HPDE6-E6E7 (cell line): ENCODE measurements around the gene FAM162B.
"Not testable (repeated sequence)": the region's sequence is repeated elsewhere in the genome, so short reads cannot be mapped to it uniquely, and the experiment has no call there.

ENCODE experiments used
- DNase-seq: peaks from one replicate; pipeline ENCODE4 v3.0.0; 2011; ENCODE audit warnings: missing footprints; ENCODE audit errors: extremely low spot score

Gene FAM162B

GRCh38 chr6:116764961-116765841 is at the start of gene FAM162B:
FAM162B (minus strand) TSS chr6:116765719; CDS start chr6:116765576, 143 bp downstream.
- peak; percentile 10 for DNase-seq

DNA sequence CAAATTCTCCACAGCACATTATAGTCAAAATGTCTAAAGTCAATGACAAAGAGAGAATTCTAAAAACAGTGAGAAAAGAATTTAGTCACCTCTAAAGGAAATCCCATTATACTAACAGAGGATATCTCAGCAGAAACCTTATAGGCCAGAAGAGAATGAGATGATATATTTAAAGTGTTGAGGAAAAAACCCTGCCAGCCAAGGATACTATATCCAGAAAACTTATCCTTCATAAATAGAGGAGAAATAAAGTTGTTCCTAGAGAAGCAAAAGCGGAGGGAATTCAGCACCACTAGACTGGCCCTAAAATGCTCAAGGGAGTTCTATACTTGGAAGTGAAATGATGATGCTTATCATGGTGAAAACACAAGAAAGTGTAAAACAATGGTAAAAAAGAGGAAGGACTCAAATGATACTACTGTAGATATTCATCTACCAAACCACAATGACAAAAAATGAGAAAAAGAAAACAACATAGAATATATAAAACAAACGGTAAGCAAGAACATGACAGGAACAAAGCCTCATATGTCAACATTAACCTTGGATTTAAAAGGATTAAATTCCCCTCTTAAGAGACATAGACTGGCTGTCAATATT is 46.6 kb upstream of the FAM162B start:
- no peak for DNase-seq

DNA sequence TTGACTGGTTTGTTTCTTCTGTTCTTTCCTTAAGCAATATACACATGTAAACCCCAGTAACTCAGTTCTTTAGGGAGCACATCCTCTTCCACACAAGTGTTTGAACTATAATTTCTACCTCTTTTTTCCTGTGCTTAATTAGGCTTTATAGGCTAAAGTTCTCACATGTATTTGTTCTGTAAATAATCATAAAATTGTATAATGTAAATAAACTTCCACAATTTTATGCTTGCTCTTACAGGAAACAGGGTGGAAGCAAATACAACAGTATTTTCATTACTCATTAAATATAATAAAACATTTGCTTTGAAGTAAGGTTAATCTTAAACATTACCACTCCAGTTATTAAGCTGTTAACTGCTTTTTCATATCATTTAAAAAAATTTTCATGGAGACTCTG is 36.5 kb upstream of the FAM162B start:
- no peak for DNase-seq

GRCh38 chr6:116799945-116800344 is 34.4 kb upstream of the FAM162B start:
- DNase-seq, result no peak

DNA sequence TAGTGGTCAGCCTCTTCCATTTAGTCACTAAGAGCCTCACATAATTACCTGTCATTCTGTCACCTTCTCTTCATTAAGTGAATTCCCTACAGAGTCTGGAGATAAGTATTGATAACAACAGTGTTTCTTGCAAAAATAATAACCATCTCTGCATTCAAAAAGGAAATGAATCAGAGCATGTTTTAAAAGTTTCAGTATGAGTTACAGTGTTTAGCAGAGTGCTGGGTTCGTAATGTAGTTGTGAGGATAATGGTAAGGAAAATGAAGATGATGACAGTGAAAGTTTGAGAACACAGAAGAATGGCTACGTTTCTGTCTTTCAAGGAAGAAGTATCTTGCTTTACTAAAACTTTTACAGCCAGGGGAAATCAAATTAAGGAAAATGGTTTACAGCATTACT is 32.1 kb upstream of the FAM162B start:
- DNase-seq, result no peak

DNA sequence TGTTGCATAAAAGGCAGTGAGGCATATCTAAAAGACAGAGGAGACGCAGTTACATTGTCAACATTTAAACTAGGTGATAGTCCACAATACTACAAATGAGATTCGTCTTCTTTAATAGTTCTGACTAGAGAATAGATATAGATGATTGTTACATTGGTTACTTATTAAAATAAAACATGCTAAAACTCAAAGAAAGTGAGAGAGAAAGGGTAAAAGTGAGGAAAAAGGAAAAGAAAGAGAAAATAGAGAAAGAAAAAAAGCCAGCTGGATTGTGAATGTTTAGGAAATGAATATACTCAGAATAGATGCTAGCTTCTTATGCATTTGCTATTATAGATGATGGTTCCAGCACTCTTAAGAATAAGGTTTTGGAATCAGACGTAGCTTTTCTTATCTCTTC is 27.7 kb upstream of the FAM162B start:
- DNase-seq, result no peak

- no peak for DNase-seq
These were observed 18.3 kb upstream of the FAM162B start for GRCh38 chr6:116783852-116784251.

DNA sequence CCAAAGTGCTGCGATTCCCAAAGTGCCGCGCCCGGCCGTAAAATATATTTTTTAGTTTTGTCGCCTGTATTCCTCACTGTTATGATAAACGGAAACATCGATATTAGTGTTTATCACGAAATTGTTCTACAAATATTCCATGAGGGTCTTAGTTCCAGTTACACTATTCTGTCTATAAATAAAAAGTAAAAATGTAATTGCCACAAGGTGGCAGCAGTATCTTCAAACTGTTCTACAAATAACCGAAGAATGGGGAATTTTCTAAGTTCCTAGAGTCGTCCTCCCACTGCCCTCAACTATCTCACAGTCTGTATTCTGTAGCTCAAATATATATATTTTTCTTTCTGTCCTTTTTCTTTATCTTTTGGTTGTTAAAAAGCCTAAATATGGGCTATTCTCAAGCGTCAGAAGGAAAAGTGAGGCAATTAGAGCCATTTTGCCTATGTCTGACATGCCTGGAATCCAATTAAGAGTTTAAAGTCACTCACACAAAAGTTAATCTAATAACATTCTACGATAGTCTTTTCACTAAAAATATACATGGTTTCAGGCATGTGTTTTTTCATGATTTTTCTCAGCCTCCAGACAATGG is 14.2 kb upstream of the FAM162B start:
- DNase-seq, result no peak

GRCh38 chr6:116773886-116774285 is 8.4 kb upstream of the FAM162B start:
- DNase-seq, result no peak

GRCh38 chr6:116772450-116772849 is 6.9 kb upstream of the FAM162B start:
- DNase-seq, result no peak

- DNase-seq, result no peak
These were observed 2.2 kb upstream of the FAM162B start for GRCh38 chr6:116767715-116768114.

- DNase-seq, result no peak
These were observed 1.1 kb upstream of the FAM162B start for GRCh38 chr6:116766506-116767176.

- no peak for DNase-seq
These were observed 924 bp downstream of the FAM162B start for GRCh38 chr6:116764629-116764960.

DNA sequence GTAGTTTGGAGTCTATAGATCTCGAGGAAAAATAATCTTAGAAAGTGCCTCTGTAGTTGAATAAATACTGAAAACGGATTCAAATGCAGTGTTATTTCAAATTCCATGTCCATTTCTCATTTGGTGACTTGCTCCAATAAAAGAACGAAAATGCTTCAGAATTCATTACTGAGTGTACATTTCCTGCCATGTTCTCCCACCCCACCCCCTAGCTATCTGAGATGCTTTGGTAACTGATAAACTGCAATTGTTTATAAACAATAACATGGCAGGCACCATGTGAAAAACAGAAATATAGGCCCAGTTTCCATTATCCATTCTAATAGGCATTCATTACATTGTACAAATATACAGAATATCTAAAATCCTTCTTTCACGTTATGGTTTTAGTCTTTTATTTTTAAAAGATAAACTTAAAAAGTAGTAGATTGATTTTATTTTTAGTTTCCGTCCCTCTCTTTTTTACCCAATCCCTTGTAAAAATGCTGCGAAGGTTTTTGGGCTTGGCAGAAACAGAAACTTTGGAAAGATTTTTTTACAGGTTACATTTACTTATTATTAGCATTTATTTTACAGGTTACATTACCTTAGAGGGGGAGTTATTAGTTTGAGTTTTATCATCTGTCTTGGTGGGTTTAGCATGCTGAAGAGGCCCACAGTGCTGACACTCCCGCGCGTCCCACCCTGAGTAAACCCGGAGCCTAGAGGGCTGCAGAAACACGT is 1.5 kb downstream of the FAM162B start:
- no peak for DNase-seq

DNA sequence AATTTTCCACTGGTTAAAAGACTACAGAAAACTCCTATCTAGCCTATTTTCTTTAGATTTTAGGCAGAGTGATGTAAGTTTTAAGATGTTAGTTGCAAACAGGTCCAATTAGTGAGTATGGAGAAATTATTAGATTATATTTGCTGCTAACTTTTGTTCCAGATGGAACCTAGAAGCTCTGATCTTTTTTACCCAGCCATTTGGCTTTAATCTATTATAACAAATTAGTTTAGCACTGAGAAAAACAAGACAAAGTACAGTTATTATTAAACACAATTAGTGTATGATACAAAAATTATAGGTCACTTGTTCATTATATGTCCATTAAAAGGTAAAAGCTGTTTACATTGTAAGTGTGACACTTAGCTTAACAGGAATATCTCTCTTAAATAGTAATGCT is 2.5 kb downstream of the FAM162B start:
- DNase-seq, result no peak

DNA sequence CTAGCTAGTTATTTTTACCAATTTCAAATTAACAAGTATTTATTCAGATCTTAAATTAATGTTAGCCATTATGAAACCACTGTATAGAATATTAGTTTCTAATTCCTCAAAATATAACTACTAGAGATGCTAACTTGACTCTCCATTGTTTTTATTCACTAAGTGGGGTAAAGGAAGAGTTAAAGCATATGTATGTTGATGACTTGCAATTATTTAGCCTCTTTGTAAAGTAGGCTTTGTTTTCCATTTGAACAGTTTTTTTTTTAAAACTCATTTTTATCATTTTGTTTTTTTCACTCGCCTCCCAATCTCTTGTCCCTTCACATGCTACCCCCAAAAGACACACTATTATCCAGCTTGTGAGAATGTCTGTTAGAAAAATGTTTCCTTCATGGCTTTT is 3.3 kb downstream of the FAM162B start:
- DNase-seq, result no peak

- DNase-seq, result no peak
These were observed 3.7 kb downstream of the FAM162B start for GRCh38 chr6:116761779-116762178.

GRCh38 chr6:116745176-116745575 is 20.3 kb downstream of the FAM162B start:
- DNase-seq, result no peak

- DNase-seq, result no peak
These were observed 23.9 kb downstream of the FAM162B start for GRCh38 chr6:116741571-116741970.

GRCh38 chr6:116740486-116740885 is 25.0 kb downstream of the FAM162B start:
- not testable (repeated sequence) for DNase-seq

GRCh38 chr6:116737004-116737403 is 28.5 kb downstream of the FAM162B start:
- DNase-seq, result no peak

DNA sequence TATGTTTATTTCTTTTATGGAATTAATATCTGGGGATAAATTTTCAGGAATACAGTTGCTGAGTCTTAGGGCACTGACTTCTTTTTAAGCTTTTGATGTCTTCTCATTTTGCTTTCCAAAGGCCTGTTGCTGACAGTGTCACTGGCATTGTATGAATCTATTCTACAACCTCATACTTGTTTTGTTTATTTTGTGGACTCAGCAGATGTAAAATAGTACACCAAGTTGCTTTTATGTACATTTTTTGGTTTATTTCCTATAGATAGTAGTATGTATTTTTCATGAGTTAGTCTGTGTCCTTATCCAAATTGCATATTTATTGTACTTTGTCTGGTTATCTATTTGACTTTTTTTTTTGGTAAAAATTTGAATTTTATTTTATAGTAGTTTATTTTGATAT is 35.0 kb downstream of the FAM162B start:
- DNase-seq, result no peak
